GM12891 (cell line): ENCODE results near the gene TTC39A.

Experiments
- POLR2A ChIP-seq: IDR thresholded peaks from 2 replicates; pipeline ENCODE4 v1.6.1; 2011; ENCODE audit warnings: low read depth, low read length, control low read depth
- POLR2AphosphoS5 ChIP-seq: IDR thresholded peaks from 2 replicates; pipeline ENCODE4 v1.6.1; 2011; ENCODE audit warnings: low read depth, low read length, control low read depth
- POU2F2 ChIP-seq: IDR thresholded peaks from 2 replicates; pipeline ENCODE4 v1.6.1; 2011; ENCODE audit warnings: low read depth, mild to moderate bottlenecking, control low read depth, low read length, moderate library complexity
- SPI1 ChIP-seq: IDR thresholded peaks from 2 replicates; pipeline ENCODE4 v1.6.1; 2011; ENCODE audit warnings: low read depth, low read length, control low read depth
- TAF1 ChIP-seq: IDR thresholded peaks from 2 replicates; pipeline ENCODE4 v1.6.1; 2011; ENCODE audit warnings: low read depth, low read length, control low read depth

GRCh38 chr1:51330331-51331201 is at the start of gene TTC39A:
- TF ChIP-seq SPI1: no peak
- TF ChIP-seq POLR2A: no peak
- no peak for TF ChIP-seq POLR2AphosphoS5
- TF ChIP-seq TAF1: no peak
- TF ChIP-seq POU2F2: no peak
